ENCODE results near the gene ASPHD2.

ASPHD2 gene

GRCh38 chr22:26480611-26480932, 51.5 kb downstream of the ASPHD2 start:
- no peak overlapping the region for H3K4me3 ChIP-seq (replicated peaks in 1 of 2; ENCODE audit: low read depth in 2 of 2, low read length in 2 of 2)
- no peak for TF ChIP-seq CTCF (IDR thresholded peaks at IDR 0.05; ENCODE audit: low read depth, low read length)

GRCh38 chr22:26481112-26481693, 52.1 kb downstream of the ASPHD2 start:
- TF ChIP-seq CTCF (IDR thresholded peaks at IDR 0.05; ENCODE audit: low read depth, low read length): no peak
- no peak for DNase-seq (ENCODE audit: low read depth in 2 of 2)
- no peak overlapping the region for H3K4me3 ChIP-seq (replicated peaks in 1 of 2; ENCODE audit: low read depth in 2 of 2, low read length in 2 of 2)

More at GRCh38 chr22:26480611-26480932, 51.5 kb downstream of the ASPHD2 start:
- DNase-seq (ENCODE audit: low read depth in 2 of 2): no peak

GRCh38 chr22:26481694-26482093, 52.6 kb downstream of the ASPHD2 start:
- no peak for DNase-seq (ENCODE audit: low read depth in 2 of 2)
- TF ChIP-seq CTCF (IDR thresholded peaks at IDR 0.05; ENCODE audit: low read depth, low read length): no peak
- no peak overlapping the region for H3K4me3 ChIP-seq (replicated peaks in 1 of 2; ENCODE audit: low read depth in 2 of 2, low read length in 2 of 2)

GRCh38 chr22:26482161-26482560, 53.1 kb downstream of the ASPHD2 start:
- TF ChIP-seq CTCF (IDR thresholded peaks at IDR 0.05; ENCODE audit: low read depth, low read length): no peak
- no peak for DNase-seq (ENCODE audit: low read depth in 2 of 2)
- no peak overlapping the region for H3K4me3 ChIP-seq (replicated peaks in 1 of 2; ENCODE audit: low read depth in 2 of 2, low read length in 2 of 2)

- no peak for DNase-seq (ENCODE audit: low read depth in 2 of 2)
- peak overlapping the region; percentile 87 to 94 for H3K4me3 ChIP-seq (replicated peaks in 1 of 2; ENCODE audit: low read depth in 2 of 2, low read length in 2 of 2)
- TF ChIP-seq CTCF (IDR thresholded peaks at IDR 0.05; ENCODE audit: low read depth, low read length): no peak
These were observed 54.0 kb downstream of the ASPHD2 start for GRCh38 chr22:26483043-26483438.

GRCh38 chr22:26483439-26484359, 54.6 kb downstream of the ASPHD2 start, which contains the start of the genes HPS4 and SRRD:
Gene HPS4, minus strand, starts transcription at chr22:26483783. Its CDS starts 2,021 bp downstream, at chr22:26481762.
Gene SRRD, plus strand, starts transcription at chr22:26483877. Its CDS starts 14 bp downstream, at chr22:26483891.
- no peak for TF ChIP-seq CTCF (IDR thresholded peaks at IDR 0.05; ENCODE audit: low read depth, low read length)
- peak; percentile 87 to 93 for DNase-seq (ENCODE audit: low read depth in 2 of 2)
- H3K4me3 ChIP-seq (replicated peaks in 1 of 2; ENCODE audit: low read depth in 2 of 2, low read length in 2 of 2): peak within 1 kb of the TSS; percentile 87 to 94
